ENCODE data around the gene KHDRBS2. TPM values are rescaled to one million over a fixed set of nuclear protein-coding genes. Genes with fewer than 3 reads are reported as not detected.

KHDRBS2 gene
- total RNA-seq, 1 experiment from 2014 or later = 1.2 TPM

- TF ChIP-seq ARID4B (CRISPR knock-in tag; IDR thresholded peaks at IDR 0.05; ENCODE audit: borderline replicate concordance) (no peak), MYBL2 (CRISPR knock-in tag; IDR thresholded peaks at IDR 0.05) (no peak), TEAD4 (CRISPR knock-in tag; IDR thresholded peaks at IDR 0.05) (no peak)
These were observed 335.2 kb downstream of the KHDRBS2 start (continued) for GRCh38 chr6:61950811-61951210.

- H3K27me3 Mint-ChIP-seq (ENCODE audit: low read depth) = no peaks in the 10 kb centered on the region
- no peak for DNase-seq (ENCODE audit: low spot score)
- peaks cover 3% of the 10 kb centered on the region; the same call in 1 of the 2 replicates for H3K36me3 Mint-ChIP-seq
- peaks cover 28% of the 10 kb centered on the region for H3K9me3 Mint-ChIP-seq
- H3K4me1 Mint-ChIP-seq = no peaks in the 10 kb centered on the region
- CTCF ChIA-PET = no interaction called here
- POLR2A ChIA-PET = no interaction called here
- ATAC-seq = no peak
- no peak overlapping the region for H3K27ac Mint-ChIP-seq
- no peak overlapping the region for H3K4me3 Mint-ChIP-seq
- TF ChIP-seq RORB (CRISPR knock-in tag; IDR thresholded peaks at IDR 0.05) = no peak
- TF ChIP-seq CDX4 (CRISPR knock-in tag; IDR thresholded peaks at IDR 0.05; ENCODE audit: borderline replicate concordance) = 0 out of 2 replicates have a peak, but pooled peaks have one; percentile 36
These were observed 336.1 kb downstream of the KHDRBS2 start for GRCh38 chr6:61949971-61950370.

- Mint-ChIP-seq H3K4me1 (no peaks in the 10 kb centered on the region), H3K27me3 (ENCODE audit: low read depth) (no peaks in the 10 kb centered on the region), H3K4me3 (no peak overlapping the region), H3K36me3 (peaks cover 3% of the 10 kb centered on the region; the same call in 1 of the 2 replicates), H3K9me3 (peaks cover 32% of the 10 kb centered on the region), H3K27ac (no peak overlapping the region)
- ATAC-seq (no peak), DNase-seq (ENCODE audit: low spot score) (no peak)
- TF ChIP-seq TEAD1 (CRISPR knock-in tag; IDR thresholded peaks at IDR 0.05) (no peak), ZNF263 (CRISPR knock-in tag; IDR thresholded peaks at IDR 0.05; ENCODE audit: low read depth) (no peak), NFE2L1 (CRISPR knock-in tag; IDR thresholded peaks at IDR 0.05) (no peak), JUN (CRISPR knock-in tag; IDR thresholded peaks at IDR 0.05) (no peak)
- ChIA-PET CTCF (no interaction called here), POLR2A (no interaction called here)
These were observed 336.9 kb downstream of the KHDRBS2 start for GRCh38 chr6:61949161-61949560.

GRCh38 chr6:61947311-61947947 lies 338.6 kb downstream of the KHDRBS2 start:
- Mint-ChIP-seq H3K9me3 (peaks cover 30% of the 10 kb centered on the region), H3K4me1 (peaks cover 9% of the 10 kb centered on the region; the same call in 1 of the 2 replicates), H3K27me3 (ENCODE audit: low read depth) (no peaks in the 10 kb centered on the region; the same call in 1 of the 2 replicates), H3K27ac (no peak overlapping the region), H3K36me3 (no peaks in the 10 kb centered on the region; the same call in 1 of the 2 replicates), H3K4me3 (no peak overlapping the region)
- TF ChIP-seq EMX1 (CRISPR knock-in tag; IDR thresholded peaks at IDR 0.05) (no peak), ETV6 (CRISPR knock-in tag; IDR thresholded peaks at IDR 0.05) (no peak), NFYB (CRISPR knock-in tag; conservative IDR thresholded peaks at IDR 0.05; ENCODE audit: low read depth) (no peak), PRRX2 (CRISPR knock-in tag; IDR thresholded peaks at IDR 0.05) (no peak), TCF7 (CRISPR knock-in tag; IDR thresholded peaks at IDR 0.05; ENCODE audit: low read depth) (no peak), KAT7 (CRISPR knock-in tag; IDR thresholded peaks at IDR 0.05; ENCODE audit: borderline replicate concordance) (no peak), MLX (CRISPR knock-in tag; IDR thresholded peaks at IDR 0.05) (no peak), NR2C2 (CRISPR knock-in tag; IDR thresholded peaks at IDR 0.05) (no peak), ZMAT4 (CRISPR knock-in tag; IDR thresholded peaks at IDR 0.05) (no peak), NFATC4 (CRISPR knock-in tag; IDR thresholded peaks at IDR 0.05) (no peak), ZNF263 (CRISPR knock-in tag; IDR thresholded peaks at IDR 0.05; ENCODE audit: low read depth) (no peak), FOXP4 (CRISPR knock-in tag; IDR thresholded peaks at IDR 0.05) (no peak), ZNF232 (CRISPR knock-in tag; IDR thresholded peaks at IDR 0.05) (no peak), FOXK1 (CRISPR knock-in tag; IDR thresholded peaks at IDR 0.05) (no peak), ZNF416 (CRISPR knock-in tag; IDR thresholded peaks at IDR 0.05) (no peak), NR3C1 (CRISPR knock-in tag; conservative IDR thresholded peaks at IDR 0.05; ENCODE audit: low read depth) (no peak), TEAD4 (CRISPR knock-in tag; IDR thresholded peaks at IDR 0.05) (no peak)
- ChIA-PET POLR2A (no interaction called here), CTCF (no interaction called here)
- no peak for DNase-seq (ENCODE audit: low spot score)
- no peak for ATAC-seq
